HG03342 (cell line): ENCODE results near the gene ABR.
"Not testable (repeated sequence)": the region's sequence is repeated elsewhere in the genome, so short reads cannot be mapped to it uniquely, and the experiment has no call there.

ENCODE experiments used
- ATAC-seq: cut with Tn5 transposase; IDR thresholded peaks from one replicate; pipeline ENCODE4 v1.9.1; 2021; ENCODE audit warnings: mild to moderate bottlenecking, moderate library complexity; ENCODE audit not compliant: unreplicated experiment

Gene ABR

GRCh38 chr17:1122533-1123392 lies 57.0 kb downstream of the ABR start:
- no peak for ATAC-seq

DNA sequence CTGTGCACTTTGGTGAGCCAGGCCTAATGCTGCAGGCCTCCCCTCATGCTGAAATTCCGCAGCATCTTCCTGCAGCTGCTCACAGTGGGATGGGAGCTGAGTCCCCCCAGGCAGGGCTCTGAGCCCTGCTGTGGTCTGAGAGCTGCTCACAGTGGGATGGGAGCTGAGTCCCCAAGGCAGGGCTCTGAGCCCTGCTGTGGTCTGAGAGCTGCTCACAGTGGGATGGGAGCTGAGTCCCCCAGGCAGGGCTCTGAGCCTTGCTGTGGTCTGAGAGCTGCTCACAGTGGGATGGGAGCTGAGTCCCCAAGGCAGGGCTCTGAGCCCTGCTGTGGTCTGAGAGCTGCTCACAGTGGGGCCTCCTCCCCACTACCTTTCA lies 58.4 kb downstream of the ABR start:
- not testable (repeated sequence) for ATAC-seq

DNA sequence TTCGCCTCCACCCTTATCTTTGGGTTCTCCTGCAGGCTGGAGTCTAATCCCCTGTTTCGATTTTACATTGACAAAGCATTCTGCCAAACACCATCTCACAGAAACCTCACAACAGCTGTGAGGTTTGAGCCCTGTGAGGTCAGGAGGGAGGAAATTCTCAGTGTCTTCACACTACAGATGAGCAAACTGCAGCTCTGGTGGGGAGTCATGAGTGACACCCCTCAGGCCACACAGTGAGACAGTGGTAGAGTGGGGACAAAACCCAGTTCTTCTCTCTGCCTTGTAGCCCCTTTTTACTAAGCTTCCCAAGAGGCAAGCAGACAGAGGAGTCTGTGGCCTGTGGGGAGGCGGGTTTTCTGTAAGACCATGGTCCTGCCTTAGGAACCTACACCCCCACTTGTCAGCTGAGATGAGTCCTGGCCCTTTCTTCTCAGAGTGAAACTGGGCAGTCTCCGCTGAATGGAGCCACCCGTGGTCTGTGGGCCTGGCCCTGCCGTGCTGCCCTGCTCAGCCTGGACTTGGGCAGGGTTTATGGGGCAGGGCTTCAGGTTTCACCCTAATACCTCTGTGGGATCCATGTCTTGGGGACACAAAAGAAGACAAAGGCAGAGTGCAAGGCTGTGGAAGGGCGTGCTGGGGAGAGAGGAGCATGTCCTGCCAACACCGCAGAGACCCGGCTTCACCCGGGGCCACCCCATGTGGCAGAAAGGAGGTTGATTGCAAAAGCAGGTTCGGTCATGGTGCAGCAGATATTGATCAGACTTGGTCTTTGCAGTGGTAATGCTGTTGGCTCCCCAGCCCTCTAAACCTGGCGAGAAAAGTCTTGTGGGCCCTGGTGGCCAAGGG lies 59.0 kb downstream of the ABR start:
- no peak for ATAC-seq

- no peak for ATAC-seq
Observed at GRCh38 chr17:1119924-1120323, 59.9 kb downstream of the ABR start.

- no peak for ATAC-seq
Observed at GRCh38 chr17:1116602-1117001, 63.2 kb downstream of the ABR start.

GRCh38 chr17:1112875-1113274 lies 66.9 kb downstream of the ABR start:
- ATAC-seq: no peak

DNA sequence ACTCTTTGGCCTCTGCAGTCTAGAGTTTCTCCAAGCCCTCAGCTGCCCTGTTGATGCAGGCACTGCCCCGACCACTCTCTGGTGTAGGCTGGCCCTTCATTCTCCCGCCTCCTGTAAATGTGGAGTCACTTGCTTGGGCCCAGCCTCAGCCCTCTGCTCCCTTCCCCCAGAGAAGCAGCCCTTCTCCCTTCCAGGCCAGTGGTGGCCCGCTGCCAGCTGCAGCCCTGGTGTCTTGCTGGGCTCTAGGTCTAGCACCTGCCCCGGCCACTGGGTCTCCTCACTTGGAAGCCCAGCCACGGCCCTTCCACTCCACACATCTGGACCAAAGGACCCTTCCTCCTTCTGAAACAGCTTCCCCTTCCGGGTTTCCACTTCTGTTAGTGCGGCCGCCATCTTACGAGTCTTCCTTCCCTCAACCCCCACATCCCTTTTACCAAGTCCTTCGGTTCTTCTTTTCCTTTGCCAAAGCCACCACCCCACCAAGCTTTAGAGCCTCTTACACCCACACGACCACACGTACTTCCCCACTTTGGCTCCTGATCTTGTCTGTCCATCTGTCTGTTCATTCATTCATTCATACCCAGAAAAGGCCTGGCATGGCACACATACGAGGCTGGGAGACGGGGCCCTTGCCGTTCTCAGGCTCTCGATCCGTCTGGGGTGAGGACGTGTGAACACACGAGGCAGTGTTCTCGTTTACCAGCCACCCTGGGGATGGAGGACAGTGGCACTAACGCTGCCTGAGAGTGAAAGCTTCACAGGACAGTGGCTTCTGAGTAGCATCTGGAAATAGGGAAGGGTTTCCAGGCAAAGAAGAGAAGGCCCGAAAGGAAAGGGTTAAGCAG lies 68.0 kb downstream of the ABR start:
- no peak for ATAC-seq

DNA sequence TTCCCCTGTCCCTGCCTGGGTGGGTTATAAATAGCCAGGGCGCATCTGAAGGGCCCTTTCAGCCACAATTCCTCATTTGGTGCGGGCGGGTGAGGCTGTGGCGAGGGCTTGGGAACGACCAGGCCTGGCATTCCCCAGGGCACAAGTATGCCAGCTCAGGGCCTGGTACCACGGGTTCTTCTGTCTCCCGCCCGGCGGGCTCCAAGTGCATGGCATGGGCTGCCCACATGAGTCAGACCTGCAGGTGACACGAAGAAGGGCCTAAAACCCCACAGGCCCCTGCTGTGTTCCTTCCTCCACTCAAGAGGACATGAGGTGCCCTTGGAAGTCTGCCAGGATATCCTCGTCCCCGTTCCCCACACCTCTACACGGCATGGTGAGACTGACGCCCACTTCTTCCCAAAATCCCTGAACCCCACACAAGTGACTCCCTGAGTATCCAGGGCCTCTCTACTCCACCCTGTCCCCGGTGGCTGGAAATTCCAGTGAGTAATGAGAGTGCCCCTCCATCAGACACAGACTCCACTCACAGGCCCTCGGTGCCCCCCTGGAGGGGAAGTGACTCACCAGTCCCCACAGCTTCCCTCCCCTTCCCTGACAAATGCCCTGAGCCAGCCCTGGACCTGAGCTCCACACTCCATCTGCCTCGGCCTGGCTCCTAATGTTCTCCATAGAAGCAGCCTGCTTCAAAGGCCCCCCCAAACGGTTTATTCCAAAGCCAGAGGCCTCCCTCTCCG lies 68.8 kb downstream of the ABR start:
- ATAC-seq: no peak

DNA sequence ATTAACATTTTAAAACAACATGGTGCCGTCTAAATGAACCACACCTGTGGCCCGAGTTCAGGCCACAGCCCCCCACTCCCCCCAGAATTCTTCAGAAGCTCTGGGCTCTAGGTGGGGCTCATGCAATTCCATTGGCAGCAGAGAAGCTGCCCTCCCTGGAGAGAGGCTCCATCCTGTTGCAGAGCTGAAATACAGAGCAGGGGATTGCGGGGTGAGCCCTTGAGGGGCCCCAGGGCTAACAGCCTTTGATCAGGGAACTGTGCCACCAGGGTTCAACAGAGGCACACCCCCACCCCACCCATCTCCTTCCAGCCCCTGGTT lies 69.3 kb downstream of the ABR start:
- ATAC-seq: no peak

DNA sequence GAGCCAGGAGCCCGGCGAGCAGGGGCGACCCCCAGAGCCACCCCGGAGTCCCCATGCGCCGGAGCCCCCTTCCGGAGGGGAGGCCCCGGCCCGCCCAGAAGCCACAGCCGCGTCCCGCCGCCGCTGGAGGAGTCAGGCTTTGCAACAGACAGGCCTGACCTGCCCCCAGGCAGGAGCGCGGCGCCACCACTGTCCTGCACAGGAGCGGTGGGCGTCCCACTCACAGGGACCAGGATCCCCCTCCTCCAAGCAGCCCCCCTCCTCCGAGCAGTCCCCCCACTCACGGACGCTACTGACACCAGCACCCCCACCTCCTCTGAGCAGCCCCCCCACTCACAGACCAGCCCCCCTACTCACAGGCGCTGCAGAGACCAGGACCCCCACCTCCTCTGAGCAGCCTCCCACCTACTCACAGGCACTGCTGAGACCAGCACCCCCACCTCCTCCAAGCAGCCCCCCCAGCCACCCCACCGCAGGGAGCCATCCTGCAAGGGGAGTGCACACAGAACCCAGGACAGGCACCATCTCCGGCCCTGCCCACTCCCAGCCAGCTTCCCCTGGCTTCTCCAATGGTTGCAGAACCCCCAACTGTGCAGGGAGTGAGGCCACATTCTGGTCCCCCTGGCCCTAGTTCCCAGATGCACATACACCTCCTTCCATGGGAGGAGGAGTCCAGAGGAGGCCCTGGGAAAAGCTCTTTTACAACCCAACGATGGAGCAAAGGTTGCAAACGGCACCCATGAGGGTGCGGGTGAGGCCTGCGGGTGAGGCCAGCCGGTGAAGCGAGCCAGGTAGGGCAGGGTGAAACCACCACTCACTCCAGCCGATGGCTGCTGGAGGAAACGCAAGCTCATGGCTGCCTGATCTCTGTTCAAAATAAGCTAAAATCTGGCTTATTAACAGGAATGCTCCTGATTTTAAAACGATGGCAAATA lies 69.9 kb downstream of the ABR start:
- ATAC-seq: peak; percentile 26

DNA sequence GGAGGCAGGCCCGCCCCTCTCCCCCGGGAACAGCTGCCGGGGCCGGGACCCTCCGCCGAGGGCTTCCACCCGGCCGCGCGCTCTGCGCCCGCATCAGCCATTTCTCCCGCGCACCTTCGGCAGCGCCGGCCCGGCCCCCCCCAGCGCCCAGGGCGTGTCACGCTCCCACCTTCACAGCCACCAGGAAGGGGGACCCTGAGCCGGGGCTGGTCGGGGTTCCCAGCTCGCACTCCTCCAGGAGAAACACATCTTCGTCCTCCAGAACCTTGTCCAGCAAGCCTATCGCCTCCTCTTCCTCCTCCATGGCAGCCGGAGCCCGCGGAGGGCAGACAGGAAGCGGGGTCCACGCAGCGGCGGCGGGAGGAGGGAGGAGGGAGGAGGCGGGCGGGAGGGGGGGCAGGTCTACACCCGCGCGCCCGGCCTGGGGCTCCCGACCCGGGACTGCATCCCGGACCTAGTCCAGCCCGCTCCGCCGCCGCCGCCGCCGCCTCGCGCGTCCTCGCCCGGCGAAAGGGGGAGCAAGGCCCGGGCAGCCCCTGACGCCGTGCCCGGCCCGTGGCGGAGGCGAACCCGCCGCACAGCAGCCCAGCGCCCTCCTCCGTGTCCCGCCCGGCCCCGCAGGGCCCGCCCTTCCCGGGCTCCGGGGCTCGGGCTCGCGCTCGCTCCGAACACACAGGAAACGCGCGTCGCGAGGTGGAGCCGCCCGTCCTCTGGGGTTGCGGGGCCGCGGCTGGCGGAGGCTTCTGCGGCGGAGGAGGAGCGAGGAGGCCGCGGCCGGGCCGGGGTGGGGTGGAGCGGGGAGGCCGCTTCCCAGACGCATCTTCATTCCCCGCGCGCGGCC lies 70.8 kb downstream of the ABR start:
- ATAC-seq: peak; percentile 45

DNA sequence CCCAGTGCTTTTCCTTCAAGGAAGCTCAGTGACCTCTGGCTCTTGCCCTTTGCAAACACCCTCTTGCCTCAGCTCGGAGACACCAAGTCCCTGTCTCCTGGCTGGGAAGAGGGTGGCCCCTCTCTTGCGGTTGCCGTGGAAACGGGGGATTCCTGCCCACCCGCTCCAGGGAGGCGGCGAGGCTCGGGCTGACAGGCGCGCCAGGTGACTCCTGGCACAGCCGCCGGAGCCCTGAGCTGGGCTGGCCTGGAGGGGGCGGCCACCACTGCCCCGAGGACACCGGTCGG lies 71.4 kb downstream of the ABR start:
- no peak for ATAC-seq

- ATAC-seq: no peak
Observed at GRCh38 chr17:1107777-1108477, 71.9 kb downstream of the ABR start.

DNA sequence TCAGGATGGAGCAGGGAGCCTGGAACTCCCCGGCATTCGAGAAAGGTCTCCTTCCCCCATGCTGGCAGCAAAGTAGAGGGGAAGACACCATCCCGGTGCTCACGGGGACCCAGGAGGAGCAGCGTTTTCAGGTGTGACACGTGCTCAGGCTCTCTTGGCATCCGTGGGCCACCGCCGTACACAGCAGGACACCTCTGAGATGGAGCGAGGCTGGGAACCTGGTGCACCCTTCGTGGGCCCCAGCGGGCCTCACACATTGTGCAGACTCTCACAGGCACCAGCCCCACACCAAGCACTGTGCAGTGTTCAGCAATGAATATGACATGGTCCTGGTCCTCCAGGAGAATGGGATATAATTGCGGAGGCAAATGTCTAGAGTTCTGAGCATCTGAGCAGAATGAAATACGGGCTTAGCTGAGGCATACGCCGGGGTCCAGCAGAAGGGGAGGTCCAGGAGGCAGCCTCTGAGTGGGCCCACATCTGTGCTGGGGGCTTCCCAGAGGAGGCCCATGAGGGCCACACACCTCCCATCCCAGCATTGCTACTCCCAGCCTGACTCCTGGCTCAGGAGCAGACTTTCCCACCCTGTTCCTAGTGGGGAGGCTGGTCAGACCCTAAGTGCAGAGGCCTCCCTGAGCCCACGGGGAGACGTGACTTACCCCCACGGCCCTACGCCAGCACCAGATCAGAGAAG lies 72.6 kb downstream of the ABR start:
- ATAC-seq: no peak

DNA sequence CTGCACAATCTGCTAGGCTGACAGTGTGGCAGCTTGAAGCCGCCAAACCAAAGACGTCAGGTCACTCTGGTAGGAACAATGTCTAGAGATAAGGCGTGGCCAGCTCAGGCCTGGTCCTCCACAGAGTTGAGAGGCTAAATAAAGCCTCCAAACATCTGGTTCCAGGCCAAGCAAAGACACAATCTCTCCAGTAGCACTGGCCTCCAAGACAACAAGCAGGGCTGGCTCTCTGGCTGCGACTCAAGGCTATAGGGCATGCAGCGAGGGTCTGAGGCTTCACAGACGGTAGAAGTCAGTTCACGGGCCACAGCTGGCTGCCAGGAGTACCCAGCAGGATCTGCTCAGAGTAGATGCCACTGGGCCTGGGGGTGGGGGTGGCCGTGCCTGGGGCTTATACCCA lies 75.6 kb downstream of the ABR start:
- ATAC-seq: no peak

DNA sequence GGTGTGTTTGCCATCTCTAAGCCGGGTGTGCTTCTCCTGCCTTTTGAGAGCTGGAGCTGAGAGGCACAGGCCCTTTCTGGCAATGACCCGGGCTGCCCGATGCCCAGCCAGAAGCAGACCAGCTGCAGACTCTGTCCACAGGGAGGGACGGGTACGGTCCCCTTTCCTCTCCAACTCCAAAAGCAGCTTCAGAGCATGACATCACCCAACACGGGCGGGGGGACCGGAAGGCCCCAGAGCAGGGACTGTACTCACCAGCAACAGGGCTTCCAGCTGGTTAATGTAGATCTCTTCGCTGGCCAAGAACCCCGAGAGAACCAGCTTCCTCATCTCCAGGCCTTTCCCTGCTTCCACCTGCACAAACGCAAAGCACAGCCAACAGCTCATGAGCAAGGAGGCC lies 79.4 kb downstream of the ABR start:
- ATAC-seq: no peak

- ATAC-seq: no peak
Observed at GRCh38 chr17:1099242-1099641, 80.5 kb downstream of the ABR start.
